Activated CD4-positive, CD25-positive, alpha-beta regulatory T cell treated with anti-CD3 and anti-CD28 coated beads, Interleukin-2, amount 50 U/mL, for 72 hours (primary cell): ENCODE data around the gene AK1.

ENCODE experiments used
- DNase-seq: peaks from one replicate; pipeline ENCODE4 v3.0.0; 2021

Gene AK1, protein sequence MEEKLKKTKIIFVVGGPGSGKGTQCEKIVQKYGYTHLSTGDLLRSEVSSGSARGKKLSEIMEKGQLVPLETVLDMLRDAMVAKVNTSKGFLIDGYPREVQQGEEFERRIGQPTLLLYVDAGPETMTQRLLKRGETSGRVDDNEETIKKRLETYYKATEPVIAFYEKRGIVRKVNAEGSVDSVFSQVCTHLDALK

DNA sequence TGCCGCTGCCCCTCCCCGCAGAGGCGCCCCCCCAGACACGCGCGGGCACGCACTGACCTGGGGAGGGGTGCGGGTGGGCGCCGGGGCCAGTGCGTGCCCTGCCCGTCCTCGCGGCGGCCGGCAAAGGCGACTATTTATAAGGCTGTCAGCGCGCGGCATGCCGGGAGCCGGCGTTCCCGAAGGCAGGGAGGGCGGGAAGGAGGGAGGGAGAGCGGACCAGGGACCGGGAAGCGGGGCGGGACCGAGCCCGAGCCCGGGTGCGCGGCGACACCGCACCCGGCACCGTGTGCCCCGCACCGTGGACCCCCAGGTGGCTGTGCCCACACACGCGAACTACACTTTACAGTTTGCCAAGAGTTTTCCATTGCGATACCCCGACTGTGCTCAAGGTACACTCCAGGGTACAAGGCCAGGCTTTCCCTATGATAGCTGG lies at the start of gene AK1:
TSS of gene AK1 (minus strand) at position 110 of the 433 bp plus-strand sequence. CDS start 3,058 bp downstream, outside the sequence.
- no peak for DNase-seq

DNA sequence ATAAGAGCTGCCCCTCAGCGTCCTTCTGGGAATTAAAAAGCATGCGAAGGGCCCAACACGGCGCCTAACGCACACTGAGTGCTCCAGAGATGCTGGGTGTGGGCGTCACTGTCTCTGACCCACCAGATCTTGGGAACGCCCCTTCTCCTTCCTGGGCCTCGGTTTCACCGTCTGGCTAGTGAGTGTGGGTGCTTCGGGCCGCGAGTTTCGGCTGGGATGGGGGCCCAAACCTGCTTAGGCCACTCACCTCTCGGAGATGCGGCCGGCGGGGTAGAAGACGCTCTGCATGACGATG lies 49.4 kb upstream of the AK1 start:
- DNase-seq, result no peak

DNA sequence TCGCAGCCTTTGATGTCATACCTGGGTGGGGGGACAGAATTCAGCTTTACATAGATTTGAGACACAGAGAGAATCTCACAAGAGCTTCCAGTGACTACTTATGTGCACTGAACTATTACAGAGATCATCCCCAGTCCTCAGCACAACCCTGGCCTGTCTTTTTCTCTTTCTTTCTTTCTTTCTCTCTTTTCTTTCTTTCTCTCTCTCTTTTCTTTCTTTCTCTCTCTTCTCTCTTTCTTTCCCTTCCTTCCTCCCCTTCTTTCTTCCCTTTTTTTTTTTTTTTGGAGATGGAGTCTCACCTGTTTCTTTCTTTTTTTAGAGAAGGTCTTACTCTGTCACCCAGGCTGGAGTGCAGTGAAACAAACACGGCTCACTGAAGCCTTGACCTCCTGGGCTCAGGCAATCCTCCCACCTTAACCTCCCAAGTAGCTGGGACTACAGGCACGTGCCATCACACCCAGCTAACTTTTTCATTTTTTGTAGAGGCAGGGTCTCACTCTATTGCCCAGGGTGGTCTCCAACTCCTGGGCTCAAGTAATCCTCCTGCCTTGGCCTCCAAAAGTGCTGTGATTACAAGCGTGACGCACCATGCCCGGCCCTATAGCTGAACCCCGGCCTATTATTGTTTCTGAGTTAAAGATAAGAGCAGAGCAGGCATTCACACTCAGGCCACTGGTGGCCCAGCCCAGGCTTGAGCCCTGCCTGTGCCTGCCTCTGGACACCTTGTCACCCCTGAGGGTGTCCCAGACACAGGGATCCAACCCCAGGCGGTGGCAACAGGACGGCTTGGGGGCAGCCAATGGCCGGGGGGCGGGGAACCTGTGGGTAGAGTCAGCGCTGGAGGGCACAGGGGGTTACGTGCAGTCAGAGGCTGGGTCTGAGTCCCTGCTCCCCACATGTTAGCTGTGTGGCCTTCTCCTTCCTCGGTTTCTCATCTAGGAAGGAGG lies 48.8 kb upstream of the AK1 start:
- no peak for DNase-seq

DNA sequence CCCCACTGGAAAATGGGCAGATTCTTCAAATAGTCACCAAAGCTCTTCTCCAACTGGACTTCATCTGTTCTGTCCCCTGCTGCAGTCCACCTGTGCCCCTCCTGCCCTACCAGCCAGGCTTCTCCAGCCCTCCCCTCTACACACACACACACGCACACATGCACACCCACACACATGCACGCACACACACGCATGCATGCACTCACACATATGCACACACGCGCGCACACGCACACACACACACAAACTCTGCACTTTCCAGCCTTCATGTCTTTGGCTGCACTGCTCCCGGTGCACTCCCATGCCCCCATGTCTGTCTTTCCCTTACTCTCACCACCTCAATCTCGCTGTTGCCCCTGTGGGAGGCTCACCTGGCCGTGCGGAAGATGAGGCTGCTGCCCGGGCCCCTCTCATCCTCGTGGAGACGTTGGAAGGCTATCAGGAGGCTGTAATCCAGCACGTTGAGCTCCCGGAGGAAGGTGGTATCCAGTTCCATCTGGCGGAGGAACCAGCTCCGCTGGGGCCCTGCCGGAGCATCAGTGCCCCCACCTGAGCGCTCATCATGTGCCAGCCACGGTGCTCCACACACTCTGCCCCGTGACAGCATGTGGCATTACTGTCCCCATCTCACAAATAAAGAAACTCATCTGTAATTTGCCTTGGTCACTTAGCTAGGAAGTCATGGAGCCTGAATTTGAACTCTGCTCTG lies 47.4 kb upstream of the AK1 start:
- DNase-seq, result no peak

DNA sequence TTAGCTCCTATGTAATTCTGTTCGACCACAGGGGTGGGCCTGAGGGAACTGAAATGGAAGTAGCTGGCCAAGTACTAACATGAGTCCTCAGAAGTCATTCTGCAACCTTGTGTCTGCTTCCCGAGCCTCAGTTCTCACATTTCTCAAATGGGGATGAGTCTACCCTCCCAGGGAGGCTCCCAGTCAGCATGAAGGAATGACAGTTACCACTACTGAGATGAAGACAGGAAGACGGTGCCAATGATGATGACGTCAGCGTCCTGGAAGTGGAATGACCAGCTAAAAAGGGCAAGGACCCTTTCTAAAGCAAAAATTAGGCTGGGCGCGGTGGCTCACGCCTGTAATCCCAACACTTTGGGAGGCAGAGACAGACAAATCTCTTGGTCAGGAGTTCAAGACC lies 46.3 kb upstream of the AK1 start:
- no peak for DNase-seq

DNA sequence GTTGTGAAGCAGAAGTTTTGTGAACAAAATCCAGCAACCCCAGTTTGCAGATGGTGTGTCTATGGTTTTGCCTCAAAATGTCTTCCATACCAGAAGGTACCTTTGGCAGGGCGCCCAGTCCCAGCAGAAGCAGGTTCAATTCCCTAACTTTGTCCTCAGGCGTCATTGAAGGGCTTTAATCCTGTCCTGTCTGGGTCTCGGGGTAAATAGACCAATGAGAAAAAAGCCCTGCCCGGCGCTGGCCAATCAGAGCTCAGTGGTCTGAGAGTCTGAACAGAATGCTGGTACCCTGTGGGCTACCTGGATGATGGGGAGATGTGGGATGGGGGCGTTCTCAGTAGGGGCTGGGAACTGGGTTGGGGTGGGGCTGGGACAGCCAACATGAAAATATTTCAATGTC lies 45.6 kb upstream of the AK1 start:
- DNase-seq, result no peak

DNA sequence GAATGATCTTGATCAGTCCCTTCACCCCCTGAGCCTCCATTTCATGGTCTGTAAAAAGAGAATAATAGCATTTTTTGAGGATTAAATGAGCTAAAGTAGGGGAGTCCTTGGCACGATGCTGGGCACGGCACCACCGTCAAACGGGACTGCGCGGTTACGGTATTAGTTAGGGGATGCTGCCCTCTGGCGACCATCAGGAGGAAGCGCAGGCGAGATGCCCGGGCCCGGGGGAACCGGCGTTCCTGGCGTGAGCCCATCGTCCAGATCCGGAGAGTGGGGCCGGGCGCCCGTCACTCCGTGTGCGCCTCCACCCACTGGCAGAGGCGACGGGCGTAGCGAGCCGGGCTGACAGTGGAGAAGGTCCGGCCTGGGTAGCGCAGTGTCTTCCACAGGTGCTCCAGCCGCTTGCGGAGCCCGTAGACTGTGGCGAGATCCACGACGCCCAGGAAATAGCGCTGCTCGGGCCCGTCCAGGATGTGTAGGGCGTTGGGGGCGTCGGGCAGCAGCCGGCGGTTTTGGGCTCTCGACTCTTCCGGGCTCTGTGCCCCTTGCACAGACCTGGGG lies 44.2 kb upstream of the AK1 start:
- peak; percentile 87 for DNase-seq

DNA sequence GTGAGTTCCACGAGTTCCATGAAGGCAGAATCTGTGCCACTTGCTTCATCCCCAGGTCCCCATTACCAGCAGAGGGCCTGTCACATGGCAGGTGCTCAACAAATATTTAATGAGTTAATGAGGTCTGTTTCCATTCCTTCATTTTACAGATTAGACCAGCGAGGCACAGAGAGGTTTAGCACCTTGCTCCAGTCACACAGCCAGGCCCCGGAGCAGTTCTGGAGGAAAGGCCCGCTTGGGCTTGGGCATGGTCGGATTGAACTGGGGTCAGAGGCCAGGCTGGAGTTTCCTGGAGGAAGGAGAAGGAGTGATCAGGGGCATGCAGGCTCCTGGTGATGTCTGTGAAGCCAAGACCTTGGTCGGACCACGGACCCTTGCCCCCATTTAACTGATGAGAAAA lies 43.3 kb upstream of the AK1 start:
- no peak for DNase-seq

DNA sequence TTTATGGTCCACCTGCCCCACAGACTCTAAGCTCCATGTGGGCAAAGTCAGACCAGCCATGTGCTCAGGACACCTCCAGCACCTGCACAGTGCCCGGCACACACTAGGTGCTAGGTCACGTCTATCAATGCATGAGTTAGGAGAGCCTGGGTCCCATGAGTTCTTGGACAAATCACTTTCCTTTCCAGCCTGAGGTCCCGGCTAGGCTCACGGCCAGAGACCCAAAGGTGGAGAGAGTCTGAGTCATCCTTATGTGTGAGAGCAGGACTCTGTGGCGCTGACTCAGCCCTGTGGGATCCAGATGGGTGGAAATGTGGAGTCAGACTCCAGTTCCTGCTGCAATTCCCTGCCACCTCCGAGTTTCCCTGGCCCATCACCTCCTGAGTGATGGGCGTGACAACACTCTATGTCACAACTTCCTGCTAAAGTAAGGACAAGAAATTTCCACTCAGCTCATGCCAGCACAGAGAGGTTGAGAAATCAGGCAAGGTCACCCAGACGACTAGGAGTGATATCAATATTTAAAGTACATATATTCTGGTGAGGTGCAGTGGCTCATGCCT lies 41.9 kb upstream of the AK1 start:
- no peak for DNase-seq

DNA sequence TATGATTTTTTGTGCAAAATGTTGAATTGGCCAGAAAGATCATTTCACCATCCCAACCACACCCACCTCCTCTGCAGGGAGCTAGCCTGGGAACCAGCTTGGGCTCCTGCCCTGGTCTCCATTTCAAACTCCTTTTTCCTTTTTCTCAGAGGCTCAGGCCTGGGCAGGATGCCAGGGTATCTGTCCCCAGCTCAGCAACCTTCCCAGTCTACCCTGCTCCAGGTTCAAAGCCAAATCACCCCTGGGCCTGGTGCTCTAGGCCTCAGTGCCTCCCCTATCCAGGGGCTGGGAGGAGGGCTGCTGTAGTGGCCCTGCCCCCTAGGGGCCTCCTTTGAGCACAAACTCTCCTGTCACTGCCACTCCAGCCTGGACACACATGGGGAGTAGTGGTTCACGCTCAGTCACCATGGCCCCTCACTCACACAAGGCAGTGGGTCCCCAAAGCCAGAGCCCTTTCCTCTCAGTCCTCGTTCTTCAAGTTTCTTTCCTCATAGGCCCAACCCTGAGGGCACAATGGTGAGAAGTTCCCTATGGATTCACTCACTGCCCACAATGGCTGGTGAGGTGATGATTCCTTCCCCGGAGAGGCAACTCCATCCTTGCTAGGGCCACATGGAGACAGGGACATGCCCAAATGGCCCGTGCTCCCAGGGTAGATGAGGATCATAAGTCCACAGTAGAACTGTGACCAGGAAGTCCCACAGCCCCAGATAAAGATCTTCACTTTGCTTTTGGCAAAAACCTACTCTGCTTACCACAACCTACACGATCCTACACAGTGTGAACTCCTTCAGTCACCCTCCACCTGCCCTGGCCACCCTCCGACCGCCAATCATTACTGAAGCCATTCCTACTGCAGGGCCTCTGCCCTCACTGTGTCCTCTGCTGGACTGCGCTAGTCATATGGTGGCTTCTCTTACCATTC lies 41.0 kb upstream of the AK1 start:
- DNase-seq, result no peak

DNA sequence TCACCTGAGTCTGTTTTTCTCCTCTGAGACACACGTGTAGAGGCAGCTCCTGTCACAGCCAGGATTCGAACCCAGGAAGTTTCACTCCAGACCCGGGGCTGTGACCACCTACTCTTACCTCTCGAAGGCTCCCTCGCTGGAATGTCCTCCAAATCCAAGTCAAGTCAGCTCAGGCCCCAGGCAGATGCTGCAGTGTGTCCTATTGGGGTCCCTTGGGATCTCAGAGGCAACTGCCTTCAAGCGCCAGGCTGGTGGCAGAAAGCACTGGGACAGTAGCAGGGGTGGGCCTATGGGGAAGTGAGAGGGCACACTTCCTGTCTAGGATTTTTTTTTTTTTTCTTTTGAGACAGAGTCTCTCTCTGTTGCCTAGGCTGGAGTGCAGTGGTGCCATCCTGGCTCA lies 40.1 kb upstream of the AK1 start:
- DNase-seq, result no peak

DNA sequence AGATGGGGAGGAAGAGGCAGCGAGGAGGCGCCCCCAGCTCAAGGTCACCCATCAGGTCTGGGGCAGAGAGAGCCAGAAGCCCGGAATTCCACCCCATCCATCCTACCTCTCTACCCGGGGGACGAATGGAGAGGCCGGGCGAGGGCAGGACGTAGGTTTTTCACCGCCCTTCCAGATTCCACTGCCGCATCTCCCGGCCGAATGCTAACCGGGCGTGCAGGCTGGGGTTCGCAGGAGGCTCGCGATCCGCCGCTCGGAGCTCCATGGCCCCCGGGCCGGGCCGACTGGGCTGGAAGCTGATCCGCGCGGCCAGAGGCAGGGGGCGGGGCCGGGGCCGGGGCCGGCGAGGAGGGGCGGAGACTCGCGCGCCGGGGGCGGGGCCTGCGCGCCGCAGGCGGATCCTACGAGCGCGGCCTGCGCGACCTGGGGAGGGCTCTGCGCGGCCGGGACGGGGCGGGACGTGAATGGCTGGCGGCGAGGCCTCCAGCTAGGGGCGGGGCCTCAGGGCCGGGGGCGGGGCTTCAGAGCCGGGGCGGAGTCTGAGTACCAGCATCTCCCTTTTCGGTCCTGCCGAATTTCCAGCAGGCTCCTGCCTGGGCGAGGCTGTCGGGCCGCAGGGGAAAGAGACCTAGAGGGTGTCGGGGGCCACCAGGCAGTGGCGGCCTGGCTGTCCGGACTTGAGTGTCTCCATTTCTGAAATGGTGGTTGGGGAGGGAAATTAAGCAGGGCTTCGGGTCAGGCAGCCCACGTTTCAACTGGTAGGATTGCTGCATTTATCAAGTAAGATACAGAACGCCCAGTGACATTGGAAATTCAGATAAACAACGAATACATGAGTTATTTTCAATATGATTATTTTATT lies 39.5 kb upstream of the AK1 start, which contains the start of gene ST6GALNAC4:
TSS of gene ST6GALNAC4 (minus strand) at position 322 of the 862 bp plus-strand sequence. CDS start 622 bp downstream, outside the sequence.
- DNase-seq, result peak; percentile 95

DNA sequence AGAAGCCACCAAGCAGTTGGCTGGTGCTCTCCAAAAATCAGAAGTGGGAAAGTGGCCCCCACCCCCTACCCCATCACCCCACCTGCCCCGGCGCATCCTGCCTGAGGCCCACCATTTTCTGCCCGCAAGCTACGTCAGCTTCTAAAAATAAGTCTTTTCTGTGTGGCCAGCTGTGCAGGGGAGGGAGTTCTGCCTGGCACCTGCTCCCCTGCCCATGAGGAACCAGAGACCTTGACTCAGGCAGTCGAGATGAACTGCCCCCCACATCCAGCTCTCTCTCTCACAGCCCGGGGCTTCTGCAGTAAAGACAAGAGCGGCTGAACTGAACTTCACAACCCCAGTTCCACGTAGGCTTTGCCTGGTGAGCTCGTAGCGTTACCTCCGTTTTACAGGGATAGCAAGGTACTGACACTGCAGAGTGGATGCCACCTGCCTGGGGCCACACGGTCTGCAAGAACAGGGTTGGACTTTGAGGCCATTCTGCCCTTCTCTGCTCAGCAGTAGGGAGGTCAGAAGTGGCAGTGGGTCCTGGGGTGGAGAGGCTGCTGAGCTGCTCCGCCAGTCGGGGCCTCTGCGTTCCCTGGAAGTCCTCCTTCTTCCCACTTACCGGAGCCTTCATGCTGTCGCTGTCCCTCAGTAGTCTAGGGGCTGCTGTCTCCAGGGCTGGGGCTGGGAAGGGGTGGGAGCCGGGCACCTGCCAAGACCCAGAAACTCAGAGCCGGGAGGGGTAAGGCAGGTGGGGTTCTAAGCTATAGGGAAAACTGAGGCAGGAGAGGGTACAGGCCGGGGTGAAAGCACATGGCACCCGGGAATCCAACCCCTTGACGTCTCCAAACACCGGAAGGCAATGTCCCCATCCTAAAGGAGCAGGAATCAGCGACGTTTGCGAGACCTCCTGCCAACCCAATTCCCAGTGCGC lies 38.6 kb upstream of the AK1 start:
- no peak for DNase-seq

DNA sequence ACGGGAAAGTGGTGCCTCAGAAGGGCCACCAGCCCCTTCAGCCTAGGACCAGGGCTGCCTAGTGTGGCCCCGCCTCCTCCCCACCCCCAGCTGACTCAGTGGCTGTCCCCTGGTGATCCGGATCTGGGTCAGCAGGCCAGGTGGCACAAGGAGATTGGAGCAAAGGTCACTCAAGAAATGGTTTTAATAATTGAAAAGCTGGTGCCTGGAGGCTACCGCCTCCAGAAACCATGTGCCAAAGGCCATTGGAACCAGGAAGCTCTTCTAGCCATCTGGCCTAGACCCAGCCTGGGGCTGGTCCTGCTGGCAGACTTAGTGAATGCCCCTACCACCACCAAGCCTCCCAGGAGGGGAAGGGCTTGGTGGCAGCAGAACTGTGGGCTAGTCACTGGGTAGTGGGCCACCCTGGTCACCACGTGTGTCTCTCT lies 37.9 kb upstream of the AK1 start:
- DNase-seq, result no peak

DNA sequence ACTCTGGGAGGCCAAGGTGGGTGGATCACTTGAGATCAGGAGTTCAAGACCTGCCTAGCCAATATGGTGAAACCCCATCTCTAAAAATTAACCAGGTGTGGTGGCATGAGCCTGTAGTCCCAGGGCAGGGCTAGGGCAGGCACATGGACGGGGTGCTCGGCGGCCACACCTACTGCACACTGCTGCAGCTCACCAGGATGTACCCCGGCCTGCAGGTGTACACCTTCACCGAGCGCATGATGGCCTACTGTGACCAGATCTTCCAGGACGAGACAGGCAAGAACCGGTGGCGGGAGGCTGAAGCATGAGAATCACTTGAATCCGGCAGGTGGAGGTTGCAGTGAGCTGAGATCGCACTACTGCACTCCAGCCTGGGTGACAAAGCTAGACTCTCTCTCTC lies 36.2 kb upstream of the AK1 start:
- no peak for DNase-seq

DNA sequence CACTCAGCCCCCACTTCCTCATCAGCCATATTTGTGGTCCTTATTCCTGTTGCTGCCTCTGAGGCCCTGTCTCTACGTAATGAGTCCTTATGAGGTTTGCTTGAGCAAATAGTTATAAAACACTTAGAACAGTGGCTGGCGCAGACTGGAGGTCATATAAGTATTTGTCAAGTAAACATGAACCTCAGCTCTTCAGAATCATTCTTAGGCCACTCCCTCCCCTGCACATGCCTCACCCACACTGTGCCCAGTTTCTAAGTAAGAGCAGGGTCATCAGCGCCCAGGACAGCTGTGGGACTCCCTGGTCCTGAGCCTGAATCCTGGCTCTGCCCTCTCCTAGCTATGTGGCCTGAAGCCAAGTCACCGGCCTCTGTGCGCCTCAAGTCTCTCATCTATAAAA lies 35.4 kb upstream of the AK1 start:
- no peak for DNase-seq

DNA sequence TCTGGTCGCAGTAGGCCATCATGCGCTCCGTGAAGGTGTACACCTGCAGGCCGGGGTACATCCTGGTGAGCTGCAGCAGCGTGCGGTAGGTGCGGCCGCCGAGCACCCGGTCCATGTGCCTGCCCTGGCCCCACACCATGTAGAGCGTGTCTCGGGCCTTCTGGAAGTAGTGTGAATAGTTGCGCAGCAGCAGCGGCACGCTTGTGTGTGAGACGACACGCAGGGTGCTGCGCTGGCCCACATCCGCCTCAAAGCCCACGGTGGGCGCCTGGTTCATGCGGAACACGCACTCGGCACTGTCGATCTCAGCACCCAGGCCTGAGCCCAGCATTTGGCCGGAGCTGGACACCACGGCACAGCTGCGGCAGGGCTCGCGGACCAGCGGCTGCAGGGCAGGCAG lies 34.8 kb upstream of the AK1 start:
- DNase-seq, result no peak

DNA sequence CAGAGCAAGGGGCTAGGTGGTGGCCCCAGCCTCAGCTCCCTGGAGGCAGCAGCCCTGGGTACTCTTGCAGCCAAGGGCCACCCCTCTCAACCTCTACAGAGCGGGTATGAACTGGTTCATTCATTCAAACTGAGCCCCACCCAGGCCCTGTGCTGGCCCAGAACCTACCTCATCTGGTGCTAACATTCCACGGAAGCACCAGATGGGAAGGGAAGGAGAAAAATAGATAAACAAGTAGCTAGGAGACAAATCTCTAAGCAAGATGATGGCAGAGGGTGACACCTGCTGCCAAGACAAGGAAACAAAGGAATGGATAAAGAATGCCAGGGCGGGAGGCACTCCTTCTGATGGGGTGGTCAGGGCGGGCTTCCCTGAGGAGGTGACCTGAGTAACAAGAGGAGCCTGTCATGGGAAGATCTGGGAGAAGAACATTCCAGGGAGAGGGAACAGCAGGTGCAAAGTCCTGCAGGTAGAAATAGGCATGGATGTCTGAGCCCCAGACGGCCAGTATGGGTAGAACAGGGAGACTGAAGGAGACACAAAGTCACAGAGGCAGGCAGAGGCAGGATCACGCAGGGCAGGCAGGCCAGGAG lies 33.2 kb upstream of the AK1 start:
- no peak for DNase-seq

DNA sequence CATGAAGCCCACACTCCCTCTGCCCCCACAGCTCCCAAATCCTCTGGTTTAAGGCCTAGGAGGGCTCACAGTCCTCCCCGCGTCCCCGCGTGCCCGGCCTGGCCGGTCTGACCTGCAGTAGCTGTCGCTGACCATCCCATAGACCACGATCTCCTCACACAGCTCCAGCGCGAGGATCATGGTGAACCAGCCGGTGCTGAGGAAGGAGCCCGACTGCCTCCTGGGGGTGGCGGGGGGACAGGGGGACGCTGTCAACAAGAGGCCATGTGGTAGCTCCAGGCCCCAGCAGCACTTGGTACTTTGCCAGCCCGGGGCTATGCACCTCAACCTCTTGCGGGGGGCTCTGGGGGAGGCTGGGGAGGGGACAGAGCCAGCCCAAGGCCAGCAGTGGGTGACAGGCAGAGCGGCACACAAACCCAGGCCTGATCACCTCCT lies 32.4 kb upstream of the AK1 start:
- no peak for DNase-seq

DNA sequence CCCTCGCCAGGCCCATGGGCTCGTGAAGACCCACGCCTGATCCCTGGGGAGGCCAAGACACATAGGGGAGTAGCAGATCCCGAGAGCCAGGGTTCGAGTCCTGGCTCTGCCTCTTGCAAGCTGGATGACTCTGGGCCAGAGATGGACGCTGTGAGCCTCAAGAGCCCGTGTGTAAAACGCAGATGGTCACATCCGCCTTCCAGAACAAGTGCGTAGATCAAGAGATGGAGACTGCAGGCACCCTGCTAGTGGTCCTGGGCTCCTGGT lies 31.1 kb upstream of the AK1 start:
- no peak for DNase-seq
